Measurements from ENCODE around the gene GNAS.
A peak's percentile ranks its signal among the peaks of the same experiment; 100 is the strongest.

GNAS gene

DNA sequence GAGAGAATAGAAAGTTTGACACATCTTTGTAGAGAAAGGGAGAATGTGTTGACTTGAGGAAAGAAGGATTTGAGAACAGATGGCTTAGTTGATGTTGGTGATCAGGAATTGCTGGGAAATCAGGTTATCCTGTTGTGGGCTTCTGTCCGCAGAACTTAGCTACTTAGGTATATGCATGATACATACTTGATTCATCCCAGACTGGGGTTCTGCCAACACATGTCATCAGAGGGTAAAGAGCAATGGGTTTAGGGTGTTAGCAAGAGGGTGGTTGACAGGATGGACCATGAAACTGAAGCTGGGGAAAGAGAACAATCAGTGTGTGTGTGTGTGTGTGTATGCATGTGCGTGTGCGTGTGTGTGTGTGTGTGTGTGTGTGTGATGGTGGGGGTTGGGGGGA, 78.0 kb downstream of the GNAS start:
- TF ChIP-seq, protein P1, sequence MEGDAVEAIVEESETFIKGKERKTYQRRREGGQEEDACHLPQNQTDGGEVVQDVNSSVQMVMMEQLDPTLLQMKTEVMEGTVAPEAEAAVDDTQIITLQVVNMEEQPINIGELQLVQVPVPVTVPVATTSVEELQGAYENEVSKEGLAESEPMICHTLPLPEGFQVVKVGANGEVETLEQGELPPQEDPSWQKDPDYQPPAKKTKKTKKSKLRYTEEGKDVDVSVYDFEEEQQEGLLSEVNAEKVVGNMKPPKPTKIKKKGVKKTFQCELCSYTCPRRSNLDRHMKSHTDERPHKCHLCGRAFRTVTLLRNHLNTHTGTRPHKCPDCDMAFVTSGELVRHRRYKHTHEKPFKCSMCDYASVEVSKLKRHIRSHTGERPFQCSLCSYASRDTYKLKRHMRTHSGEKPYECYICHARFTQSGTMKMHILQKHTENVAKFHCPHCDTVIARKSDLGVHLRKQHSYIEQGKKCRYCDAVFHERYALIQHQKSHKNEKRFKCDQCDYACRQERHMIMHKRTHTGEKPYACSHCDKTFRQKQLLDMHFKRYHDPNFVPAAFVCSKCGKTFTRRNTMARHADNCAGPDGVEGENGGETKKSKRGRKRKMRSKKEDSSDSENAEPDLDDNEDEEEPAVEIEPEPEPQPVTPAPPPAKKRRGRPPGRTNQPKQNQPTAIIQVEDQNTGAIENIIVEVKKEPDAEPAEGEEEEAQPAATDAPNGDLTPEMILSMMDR (conservative IDR thresholded peaks at IDR 0.05; ENCODE audit: low read depth) = no peak
- ChIA-PET CTCF (interaction anchor here (0.6 kb wide), 1 partner anchor 30 kb away, joined by 7 read pairs; no protein-coding TSS in a partner anchor), POLR2A (ENCODE audit: low non-redundant PET) (interaction anchor here (0.5 kb wide), 1 partner anchor 486 kb away, joined by 5 read pairs; no protein-coding TSS in a partner anchor)
- DNase-seq (ENCODE audit: low spot score) = peak; percentile 77
- H3K27ac ChIP-seq = no peak overlapping the region

DNA sequence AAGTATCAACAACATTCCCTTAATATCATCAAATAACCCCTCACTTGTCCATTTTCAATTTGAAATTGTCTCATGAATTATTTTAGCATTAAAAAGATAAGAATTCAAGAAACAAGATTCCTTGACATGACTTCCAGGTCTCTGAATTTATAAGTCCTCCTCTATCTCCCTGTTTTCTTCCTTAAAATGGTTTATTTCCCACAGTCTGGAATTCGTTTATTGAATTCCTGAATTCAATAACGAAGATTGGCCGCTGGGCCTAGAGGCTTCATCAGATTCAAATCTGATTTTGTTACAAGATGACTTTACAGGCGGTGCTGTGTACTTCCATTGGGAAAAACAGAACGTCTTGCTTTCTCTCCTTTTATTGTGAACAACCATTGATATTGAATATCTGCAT, 79.7 kb downstream of the GNAS start:
- TF ChIP-seq, protein P1 (conservative IDR thresholded peaks at IDR 0.05; ENCODE audit: low read depth) = no peak
- ChIA-PET CTCF (interaction anchor here (0.6 kb wide), 1 partner anchor 747 kb away, joined by 3 read pairs; no protein-coding TSS in a partner anchor), POLR2A (ENCODE audit: low non-redundant PET) (no interaction called here)
- no peak overlapping the region for H3K27ac ChIP-seq
- no peak for DNase-seq (ENCODE audit: low spot score)

DNA sequence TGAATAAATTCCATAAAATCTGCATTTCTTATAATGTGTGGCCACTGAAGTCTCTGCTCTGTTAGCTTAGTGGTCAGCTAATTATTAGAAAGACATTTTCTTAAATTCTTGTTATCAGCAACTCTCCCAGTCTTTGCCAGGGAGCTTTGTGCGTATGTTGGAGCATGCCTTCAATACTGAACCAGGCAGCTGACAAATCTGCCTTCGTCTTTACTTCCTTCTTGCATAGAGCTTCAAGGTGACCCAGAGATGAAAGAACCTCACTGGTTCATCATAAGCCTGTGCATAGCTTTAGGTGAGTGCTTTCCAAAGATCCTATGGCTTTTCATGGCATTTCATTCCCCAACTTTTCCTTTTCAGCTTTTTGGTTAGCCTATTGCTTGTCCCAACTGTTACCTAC, 85.6 kb downstream of the GNAS start:
- ChIA-PET CTCF (no interaction called here), POLR2A (ENCODE audit: low non-redundant PET) (no interaction called here)
- no peak overlapping the region for H3K27ac ChIP-seq
- no peak for DNase-seq (ENCODE audit: low spot score)
- TF ChIP-seq, protein P1 (conservative IDR thresholded peaks at IDR 0.05; ENCODE audit: low read depth) = no peak

DNA sequence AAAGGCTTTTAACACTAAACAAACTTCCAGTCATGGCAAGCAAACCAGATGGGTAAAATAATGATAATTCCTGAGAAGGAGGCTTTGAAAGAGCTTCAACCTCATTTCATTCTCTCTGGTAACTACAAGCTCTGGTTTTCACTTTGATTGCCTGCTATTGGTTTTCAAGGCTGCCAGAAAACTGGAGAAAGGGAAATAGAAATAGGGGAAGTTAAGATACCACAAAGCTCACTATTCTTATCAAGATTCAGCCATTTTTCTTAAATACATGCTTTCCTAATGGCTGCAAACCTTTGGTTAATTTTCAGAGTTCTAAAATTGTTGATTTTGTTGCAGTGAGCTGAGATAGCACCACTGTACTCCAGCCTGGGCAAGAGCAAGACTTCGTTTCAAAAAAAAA, 86.0 kb downstream of the GNAS start:
- CTCF ChIA-PET = no interaction called here

DNA sequence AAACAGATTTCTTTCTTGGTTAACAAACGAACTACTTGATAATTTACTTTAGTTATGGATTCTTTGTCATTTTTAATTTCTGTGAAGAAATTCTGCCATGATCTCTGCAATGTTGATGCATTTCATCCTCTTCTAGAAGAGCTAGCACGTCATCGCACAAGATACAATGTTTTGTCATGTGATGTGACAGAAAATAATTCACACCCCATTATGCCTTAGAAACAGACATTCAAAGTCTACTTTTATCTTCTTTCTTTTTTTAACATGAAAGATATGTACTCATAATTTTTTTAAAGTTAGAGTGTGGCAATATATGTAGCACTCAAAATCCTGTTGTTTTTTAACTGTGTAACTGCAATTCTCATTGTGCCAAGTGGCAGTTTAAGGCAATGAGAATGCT, 89.0 kb downstream of the GNAS start:
- ChIA-PET POLR2A (ENCODE audit: low non-redundant PET) (no interaction called here), CTCF (no interaction called here)
- no peak for DNase-seq (ENCODE audit: low spot score)
- H3K27ac ChIP-seq = no peak overlapping the region
- TF ChIP-seq, protein P1 (conservative IDR thresholded peaks at IDR 0.05; ENCODE audit: low read depth) = no peak

More for the DNA sequence above, 86.0 kb downstream of the GNAS start:
- TF ChIP-seq, protein P1 (conservative IDR thresholded peaks at IDR 0.05; ENCODE audit: low read depth) = no peak
- POLR2A ChIA-PET (ENCODE audit: low non-redundant PET) = no interaction called here
- DNase-seq (ENCODE audit: low spot score) = no peak
- H3K27ac ChIP-seq = no peak overlapping the region

DNA sequence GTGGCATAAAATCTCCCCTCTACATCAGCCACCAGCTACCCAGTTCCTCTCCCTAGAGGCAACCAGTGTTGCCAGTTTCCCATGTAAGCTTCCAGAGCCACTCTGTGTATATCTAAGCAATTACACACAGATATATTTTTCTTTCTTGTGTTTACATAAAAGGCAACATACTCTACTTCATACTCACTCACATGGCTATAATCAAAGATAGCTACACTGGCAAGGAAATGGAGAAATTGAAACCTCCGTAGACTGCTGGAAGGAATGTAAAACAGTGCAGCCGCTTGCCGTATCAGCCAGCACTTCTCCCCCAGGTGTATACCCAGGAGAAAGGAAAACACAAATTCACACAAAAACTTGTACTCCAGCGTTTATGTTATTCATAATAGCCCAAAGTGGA, 90.0 kb downstream of the GNAS start:
- CTCF ChIA-PET = interaction anchor here (0.7 to 0.8 kb wide), 2 partner anchors 20 to 52 kb away, joined by 3 to 5 read pairs; no protein-coding TSS in a partner anchor
- TF ChIP-seq, protein P1 (conservative IDR thresholded peaks at IDR 0.05; ENCODE audit: low read depth) = no peak
- POLR2A ChIA-PET (ENCODE audit: low non-redundant PET) = no interaction called here
- no peak overlapping the region for H3K27ac ChIP-seq
- no peak for DNase-seq (ENCODE audit: low spot score)
